ENCODE data around the gene CCHCR1.
A peak's percentile ranks its signal among the peaks of the same experiment; 100 is the strongest.

CCHCR1 gene

DNA sequence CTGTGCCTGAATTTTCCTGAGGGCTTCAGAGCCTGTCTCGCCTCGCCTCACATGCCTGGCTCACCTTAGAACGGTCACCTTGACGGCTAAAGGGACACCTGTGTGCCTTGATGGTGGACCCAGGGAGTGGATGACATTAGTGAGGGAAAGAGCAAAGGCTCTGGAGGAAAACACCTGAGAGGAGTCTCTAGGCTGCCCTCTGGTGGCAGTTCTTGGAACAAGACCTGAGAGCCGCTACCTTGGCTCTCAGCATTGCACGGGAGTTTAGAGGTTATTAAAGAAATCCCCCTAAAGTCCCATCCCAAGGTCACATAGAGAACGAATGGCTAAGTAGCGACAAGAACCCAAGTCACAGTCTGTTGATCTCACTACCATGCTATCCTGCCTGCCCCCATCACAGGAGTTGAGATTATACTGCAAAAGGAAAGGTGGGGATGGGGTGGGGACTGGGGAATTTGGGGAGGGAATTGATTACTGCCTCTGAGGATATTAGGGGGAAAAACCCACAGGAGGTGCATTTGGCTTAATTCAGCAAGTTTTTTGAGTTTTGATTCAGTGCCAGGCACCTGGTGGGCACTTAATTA is 29.4 kb downstream of the CCHCR1 start:
- DNase-seq (ENCODE audit: low read depth) = peak; percentile 28

DNA sequence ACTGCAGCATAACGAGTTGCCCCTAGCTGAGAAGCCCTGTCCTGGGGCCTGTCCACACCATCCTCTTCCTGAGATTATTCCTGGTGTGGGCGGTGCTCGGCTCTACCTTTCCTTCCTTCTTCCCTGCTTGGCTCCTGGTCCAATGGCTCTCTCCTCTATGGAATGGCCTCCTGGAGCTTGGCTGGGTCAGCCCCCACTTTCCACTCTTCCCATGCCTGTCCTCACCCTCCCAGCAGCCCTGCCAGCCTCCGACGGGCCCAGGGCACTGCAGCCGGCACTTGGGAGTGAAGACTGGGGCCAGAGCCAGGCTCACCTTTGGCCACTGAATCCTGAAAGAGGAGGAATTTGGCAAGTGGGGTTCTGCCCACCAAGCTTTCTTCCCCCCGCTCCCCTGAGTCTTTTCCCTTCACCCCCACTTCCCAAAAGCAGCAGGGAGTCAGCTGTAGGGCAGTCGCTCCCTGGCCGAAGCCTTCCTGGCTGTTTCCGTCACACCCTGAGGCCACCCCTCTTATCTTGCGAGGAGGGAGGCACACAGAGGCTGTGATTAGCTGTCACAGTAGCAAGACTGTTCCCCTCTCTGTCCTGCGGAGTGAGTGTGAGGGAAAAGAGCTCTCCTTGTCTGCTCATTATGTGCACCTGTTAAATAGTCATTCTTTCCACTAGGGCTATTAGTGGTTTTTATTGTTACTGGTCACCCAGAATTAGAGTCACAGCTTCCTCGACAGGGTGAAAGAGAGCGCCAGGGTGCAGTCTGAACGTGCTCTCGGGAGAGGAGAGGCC is 31.0 kb downstream of the CCHCR1 start:
- DNase-seq (ENCODE audit: low read depth) = no peak

GRCh38 chr6:31125586-31126363 is 31.8 kb downstream of the CCHCR1 start:
- peak; percentile 49 for DNase-seq (ENCODE audit: low read depth)

GRCh38 chr6:31125162-31125561 is 32.4 kb downstream of the CCHCR1 start:
- DNase-seq (ENCODE audit: low read depth) = peak; percentile 62

- peak; percentile 95 for DNase-seq (ENCODE audit: low read depth)
Measured at GRCh38 chr6:31122791-31123706, 34.6 kb downstream of the CCHCR1 start.

DNA sequence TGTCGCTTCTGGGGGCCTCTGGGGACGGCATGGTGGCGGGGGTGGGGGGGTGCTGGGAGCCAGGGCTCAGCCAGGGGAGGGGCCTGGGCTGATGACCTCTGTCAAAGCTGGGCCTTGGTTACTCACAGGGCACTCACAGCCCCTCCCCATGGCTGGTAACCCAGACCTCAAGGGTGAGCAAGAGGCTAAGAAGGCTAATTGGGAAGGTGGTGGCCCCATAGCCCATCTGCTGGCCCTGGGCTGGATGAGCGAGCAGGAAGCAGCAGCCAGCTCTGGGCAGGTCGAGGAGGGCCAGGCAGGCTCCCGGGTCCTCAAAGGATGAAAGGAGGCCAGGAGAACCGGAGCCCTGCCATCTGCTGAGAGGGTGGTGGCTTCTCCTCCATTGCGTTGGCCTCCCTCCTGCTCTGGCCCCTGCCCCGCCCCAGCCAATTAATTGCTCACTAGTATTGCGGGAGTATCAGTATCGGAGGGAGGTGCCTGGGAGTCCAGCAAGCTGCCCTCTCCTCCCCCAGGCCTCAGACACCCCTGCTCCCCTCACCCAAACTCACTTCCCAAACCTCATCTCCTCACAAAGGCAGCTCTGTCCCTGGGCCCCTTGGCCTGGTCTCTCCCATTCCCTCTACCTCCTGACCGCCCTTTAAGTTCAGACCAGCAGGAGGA is 36.3 kb downstream of the CCHCR1 start:
- no peak for DNase-seq (ENCODE audit: low read depth)

DNA sequence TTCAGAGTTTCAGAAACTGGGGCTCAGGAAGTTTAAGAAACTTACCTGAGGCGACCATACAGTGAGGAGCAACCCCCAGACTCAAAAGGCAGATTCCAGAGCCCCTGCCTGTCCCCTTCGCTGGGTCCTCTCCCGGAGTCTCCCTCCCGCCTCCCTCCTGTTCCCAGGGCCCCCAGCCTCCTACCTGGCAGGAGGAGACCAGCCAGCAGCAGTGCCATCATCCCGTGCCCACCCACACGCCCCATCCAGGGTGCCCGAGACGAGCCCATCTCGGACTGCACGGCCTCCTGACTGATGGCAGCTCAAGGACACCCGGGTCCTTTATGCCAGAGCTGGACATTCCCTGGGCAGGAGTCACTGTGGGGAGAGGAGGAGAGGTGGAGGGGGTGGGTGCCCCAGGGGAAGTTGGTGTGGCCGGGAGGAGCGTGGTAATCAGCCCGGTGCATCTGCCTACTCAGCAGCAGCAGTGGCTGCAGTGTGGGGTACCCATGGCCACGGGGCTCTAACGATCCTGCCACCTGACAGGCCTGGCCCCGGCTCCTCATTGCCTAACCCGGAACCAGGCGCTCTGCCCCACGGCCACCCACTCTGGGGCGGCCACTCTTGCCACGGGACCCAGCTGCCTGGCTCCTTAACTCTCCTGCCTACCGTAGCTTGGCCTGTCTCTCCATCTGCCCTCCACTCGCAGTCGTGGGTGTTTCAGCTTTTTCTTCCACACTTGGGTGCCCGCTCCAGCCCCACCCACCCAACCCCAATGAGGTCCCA is 37.3 kb downstream of the CCHCR1 start, which contains the start of gene CDSN:
CDSN (minus strand) TSS at position 296 of the 765 bp plus-strand sequence; CDS start at position 269, 27 bp downstream.
- DNase-seq (ENCODE audit: low read depth) = no peak

DNA sequence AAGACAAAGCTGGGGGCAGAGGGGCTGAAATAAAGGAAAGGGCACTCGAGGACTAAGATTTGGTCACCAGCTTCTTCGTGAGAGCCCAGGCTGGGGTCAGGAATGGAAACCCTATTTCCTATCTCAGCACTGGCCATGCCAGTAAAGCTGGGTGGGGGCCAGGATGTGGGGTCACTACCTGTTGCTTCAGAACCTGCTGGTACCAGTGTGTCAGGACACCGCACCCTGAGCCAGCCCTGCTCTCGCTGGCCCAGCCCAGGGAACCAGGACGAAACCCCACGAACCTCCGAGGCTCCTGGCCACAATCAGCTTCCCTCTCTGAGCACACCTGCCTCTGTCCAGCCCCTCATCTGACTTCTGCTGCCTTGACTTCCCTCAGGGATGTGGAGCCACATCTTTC is 39.4 kb downstream of the CCHCR1 start:
- no peak for DNase-seq (ENCODE audit: low read depth)

- peak; percentile 14 for DNase-seq (ENCODE audit: low read depth)
Measured at GRCh38 chr6:31116661-31117385, 40.8 kb downstream of the CCHCR1 start.

DNA sequence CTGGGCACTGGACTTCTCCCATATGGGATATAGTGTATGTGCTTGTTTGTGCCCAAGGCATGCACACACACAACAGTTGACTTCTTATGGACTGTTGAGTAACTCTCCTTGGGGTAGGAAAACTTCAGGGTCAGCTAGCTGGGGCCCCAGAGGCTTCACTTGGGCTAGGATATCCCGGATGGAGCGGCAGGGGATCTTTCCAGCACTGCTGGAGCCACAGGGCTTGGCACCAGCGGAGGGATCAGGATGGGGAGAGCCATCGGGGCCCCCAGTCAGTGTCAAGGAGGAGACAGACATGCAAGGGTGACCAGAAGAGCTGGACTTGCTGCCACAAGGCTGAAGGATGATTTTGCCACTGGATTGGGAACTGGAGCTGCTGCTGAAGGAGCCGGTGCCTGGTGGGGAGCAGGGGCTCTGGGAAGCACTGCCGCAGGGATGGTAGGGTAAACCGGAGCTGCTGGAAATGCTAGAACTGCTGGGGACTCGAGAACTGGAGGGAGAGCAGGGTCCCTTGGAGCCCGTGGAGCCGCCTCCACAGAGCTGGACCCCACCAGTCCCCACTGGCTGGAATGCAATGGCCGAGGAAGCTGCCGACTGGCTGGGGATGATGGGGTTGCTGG is 41.6 kb downstream of the CCHCR1 start:
- DNase-seq (ENCODE audit: low read depth) = no peak

GRCh38 chr6:31114970-31115849 is 42.4 kb downstream of the CCHCR1 start:
- peak; percentile 44 for DNase-seq (ENCODE audit: low read depth)

DNA sequence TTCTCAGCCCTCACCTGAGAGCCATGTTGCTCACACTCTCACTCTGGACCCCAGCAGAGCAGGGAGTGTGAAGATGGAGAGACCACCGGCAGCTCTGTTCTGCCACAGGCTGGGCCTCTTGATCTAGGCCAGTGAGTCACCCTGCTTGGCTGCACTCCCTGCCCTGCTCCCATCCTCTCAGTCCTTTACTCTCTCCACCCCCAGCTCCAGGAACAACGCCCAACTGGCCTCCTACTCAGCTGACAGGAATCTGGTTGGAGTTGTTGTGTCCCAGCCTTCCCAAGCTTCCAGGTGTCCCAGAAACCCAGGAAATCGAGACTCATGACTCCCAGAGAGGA is 43.1 kb downstream of the CCHCR1 start, which contains the start of gene PSORS1C1:
PSORS1C1 (plus strand) TSS at position 260 of the 338 bp plus-strand sequence. CDS start 14,833 bp downstream, outside the sequence.
- peak; percentile 93 for DNase-seq (ENCODE audit: low read depth)

DNA sequence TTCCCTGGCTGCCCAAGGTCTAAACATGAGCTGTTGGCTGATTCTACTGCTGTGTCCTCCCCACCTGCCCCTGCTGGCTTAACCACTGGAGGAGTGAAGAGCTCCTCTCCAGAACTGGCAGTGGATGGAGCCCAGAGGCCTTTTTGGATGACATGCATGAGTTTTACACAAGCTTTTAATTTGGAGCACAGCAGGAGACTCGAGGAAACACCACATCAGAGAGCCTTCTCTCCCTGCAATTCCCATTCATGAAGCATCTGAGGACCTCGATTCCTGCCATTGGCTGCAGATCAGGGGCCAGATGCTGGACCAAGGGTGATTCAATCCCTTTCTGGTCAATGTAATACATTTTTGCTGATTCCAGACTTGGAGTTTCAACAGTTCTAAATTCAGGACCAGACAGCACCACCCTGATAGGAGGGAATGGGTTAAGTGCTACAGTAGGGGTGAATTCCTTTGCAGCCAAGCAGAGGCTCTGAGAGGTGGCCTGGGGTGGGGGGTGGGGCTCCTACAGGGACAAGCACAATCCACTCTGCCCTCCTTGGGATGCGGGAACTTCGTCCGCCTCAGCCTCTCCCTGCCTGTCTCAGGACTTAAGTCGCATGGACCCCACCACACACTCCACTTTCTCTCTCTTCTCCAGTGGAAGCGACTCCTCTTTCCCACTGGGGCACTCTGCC is 43.6 kb downstream of the CCHCR1 start:
- DNase-seq (ENCODE audit: low read depth) = peak; percentile 15

DNA sequence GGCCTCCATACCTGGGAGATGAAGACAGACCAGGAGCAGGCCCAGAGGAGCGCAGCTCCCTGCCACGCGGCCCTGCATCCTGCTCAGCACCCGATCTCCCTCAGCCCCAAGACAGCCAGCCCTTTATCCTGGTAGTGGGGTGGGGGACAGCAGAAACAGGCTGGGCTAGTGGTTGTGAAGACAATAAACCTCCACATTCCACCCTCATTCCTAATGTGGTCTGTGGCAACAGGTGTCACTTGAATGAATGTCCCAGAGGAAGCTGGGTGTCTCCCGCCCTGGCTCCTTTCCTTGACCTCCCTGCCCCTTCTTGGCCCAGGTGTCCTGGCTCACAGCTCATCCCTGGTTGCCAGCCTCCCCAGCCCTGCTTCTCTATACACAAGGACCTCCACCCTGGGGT is 45.1 kb downstream of the CCHCR1 start, which contains the start of gene C6orf15:
C6orf15 (minus strand) TSS at position 98 of the 400 bp plus-strand sequence; CDS start at position 78, 20 bp downstream.
- no peak for DNase-seq (ENCODE audit: low read depth)

DNA sequence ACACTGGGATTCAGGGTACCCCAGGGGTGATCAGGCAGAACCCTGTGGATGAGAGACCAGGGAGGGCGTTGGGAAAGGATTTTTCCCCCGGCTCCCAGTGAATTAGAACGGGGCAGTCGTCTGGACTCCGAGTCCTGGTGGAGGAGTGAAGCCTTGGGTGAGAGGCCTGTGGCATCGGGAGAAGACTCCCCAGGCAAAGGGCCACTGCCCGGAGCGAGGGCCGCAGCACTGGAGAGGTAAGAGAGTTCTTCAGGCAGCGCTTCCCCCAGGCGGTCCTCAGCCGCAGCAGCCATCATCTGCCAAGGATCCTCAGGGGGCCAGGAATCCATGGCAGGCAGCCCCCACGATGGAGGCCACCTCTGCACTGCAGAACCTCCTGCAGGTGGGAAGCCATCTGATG is 45.9 kb downstream of the CCHCR1 start:
- no peak for DNase-seq (ENCODE audit: low read depth)

DNA sequence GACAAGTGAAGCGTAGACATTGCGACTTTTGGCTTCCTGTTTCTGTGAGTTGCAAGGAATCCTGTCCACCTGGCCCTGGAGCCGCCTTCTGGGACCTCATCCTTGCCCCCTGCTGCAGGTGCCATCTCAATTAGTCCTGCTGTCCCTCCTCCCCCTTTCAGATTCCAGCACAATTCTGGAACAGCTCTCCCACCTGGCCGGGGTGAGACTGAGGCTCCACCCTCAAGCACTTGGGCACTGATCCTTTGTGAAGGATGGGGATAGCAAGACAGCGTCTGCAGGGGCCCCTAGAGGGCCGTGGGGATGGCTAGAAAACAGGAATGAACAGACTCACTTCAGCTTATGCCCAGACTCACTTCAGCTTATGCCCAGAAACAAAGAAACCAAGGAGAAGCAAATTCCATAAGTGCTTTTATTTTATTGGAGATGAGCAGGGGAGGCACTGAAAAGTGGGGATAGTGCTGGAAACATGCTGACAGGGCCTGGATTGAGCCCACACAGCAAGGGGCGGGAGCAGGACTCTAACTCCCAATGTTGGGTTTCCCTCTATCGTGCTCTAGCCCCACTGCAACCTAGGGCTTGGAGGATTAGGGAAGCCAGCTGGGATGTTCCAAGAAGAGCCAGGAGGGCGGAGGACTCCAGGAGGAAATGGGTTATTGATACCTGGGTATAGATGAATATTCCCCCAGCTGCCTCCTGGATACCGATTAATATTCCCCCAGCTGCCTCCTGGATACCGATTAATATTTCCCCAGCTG is 46.6 kb downstream of the CCHCR1 start:
- DNase-seq (ENCODE audit: low read depth) = no peak

DNA sequence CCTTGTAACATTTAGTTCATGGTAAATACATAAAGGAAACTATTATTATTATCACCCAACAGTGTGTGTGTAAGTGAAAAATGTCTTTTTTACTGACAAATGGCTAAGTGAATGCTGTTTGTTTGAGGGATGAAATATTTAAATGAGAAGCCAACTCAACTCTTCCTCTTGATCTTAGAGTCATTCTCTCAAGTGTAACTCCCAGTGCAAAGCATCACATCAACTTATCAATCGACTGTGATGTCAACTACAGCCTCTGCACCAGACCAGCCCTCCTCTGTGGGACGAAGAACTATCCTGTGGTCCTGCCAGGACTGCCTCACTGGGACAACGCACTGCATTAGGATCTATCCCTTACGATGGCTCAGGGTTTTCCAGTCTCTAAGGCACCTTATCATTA is 50.5 kb downstream of the CCHCR1 start:
- no peak for DNase-seq (ENCODE audit: low read depth)
